Ishikawa (cell line): ENCODE data around the gene FADS2.

Source experiments
- REST ChIP-seq: IDR thresholded peaks from 2 replicates; pipeline ENCODE4 v1.6.1; 2012; ENCODE audit warnings: low read depth, mild to moderate bottlenecking
- YY1 ChIP-seq: IDR thresholded peaks from 2 replicates; pipeline ENCODE4 v1.6.1; 2012; ENCODE audit warnings: low read depth
- ZBTB7A ChIP-seq: IDR thresholded peaks from 2 replicates; pipeline ENCODE4 v1.6.1; 2012; ENCODE audit warnings: low read depth

- no peak for TF ChIP-seq REST
- TF ChIP-seq YY1 = no peak
- TF ChIP-seq ZBTB7A = no peak
Observed at GRCh38 chr11:61871158-61871597, 43.1 kb downstream of the FADS2 start.
